Liver (tissue), 3 donors: ENCODE data around the gene DNAJC19.

ENCODE experiments used
- GABPA ChIP-seq, 2 donors: IDR thresholded peaks in 1 of 2; conservative IDR thresholded peaks in 1 of 2; 2 replicates each; pipeline ENCODE4 v1.6.1; 2016; ENCODE audit warnings: antibody characterized with exemption in 2 of 2, mild to moderate bottlenecking in 1 of 2, moderate library complexity in 1 of 2
- JUND ChIP-seq, 2 donors: IDR thresholded peaks; 2 replicates each; pipeline ENCODE4 v1.6.1; 2016; ENCODE audit warnings: antibody characterized with exemption in 2 of 2
- YY1 ChIP-seq: IDR thresholded peaks from 2 replicates; pipeline ENCODE4 v1.6.1; 2016; ENCODE audit warnings: antibody characterized with exemption, mild to moderate bottlenecking
- TF ChIP-seq, protein P1 (sequence below): fragments of 150-350 bp; IDR thresholded peaks from 2 replicates; pipeline ENCODE4 v1.5.1; 2017; ENCODE audit warnings: improper control_type of control experiment, low read depth, low read length; ENCODE audit not compliant: missing input control
- TF ChIP-seq, protein P2 (sequence below): IDR thresholded peaks from 2 replicates; pipeline ENCODE4 v1.6.1; 2016; ENCODE audit warnings: antibody characterized with exemption
- donor health status: healthy.
- donor health status: healthy.

DNA sequence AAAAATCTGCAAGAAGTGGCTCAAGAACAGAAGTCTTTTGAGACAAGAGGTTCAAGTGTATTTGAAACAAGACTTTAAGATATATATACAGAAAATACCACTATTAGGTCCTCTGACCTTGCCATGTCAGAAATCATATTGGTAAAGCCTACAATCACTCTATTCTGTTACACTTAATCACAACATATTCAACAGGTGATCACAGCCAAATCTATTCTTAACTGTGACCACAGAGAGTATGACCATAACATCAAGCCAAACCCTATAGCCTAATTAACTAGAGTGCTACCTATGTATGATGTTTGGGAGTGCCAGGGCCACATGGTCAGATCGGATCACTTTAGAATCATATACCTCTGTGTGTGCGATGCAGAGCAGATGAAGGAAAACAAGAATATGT lies 2.2 kb downstream of the DNAJC19 start:
- TF ChIP-seq JUND (IDR thresholded peaks at IDR 0.05) (no peak), YY1 (no peak), GABPA (IDR thresholded peaks at IDR 0.05 in 1 of 2, conservative IDR thresholded peaks at IDR 0.05 in 1 of 2) (no peak)
- TF ChIP-seq, protein P1, sequence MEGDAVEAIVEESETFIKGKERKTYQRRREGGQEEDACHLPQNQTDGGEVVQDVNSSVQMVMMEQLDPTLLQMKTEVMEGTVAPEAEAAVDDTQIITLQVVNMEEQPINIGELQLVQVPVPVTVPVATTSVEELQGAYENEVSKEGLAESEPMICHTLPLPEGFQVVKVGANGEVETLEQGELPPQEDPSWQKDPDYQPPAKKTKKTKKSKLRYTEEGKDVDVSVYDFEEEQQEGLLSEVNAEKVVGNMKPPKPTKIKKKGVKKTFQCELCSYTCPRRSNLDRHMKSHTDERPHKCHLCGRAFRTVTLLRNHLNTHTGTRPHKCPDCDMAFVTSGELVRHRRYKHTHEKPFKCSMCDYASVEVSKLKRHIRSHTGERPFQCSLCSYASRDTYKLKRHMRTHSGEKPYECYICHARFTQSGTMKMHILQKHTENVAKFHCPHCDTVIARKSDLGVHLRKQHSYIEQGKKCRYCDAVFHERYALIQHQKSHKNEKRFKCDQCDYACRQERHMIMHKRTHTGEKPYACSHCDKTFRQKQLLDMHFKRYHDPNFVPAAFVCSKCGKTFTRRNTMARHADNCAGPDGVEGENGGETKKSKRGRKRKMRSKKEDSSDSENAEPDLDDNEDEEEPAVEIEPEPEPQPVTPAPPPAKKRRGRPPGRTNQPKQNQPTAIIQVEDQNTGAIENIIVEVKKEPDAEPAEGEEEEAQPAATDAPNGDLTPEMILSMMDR, result no peak
- TF ChIP-seq, protein P2, sequence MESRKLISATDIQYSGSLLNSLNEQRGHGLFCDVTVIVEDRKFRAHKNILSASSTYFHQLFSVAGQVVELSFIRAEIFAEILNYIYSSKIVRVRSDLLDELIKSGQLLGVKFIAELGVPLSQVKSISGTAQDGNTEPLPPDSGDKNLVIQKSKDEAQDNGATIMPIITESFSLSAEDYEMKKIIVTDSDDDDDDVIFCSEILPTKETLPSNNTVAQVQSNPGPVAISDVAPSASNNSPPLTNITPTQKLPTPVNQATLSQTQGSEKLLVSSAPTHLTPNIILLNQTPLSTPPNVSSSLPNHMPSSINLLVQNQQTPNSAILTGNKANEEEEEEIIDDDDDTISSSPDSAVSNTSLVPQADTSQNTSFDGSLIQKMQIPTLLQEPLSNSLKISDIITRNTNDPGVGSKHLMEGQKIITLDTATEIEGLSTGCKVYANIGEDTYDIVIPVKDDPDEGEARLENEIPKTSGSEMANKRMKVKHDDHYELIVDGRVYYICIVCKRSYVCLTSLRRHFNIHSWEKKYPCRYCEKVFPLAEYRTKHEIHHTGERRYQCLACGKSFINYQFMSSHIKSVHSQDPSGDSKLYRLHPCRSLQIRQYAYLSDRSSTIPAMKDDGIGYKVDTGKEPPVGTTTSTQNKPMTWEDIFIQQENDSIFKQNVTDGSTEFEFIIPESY, result no peak
